Neutrophil (primary cell): Measurements from ENCODE around the gene PDZD8.
A peak's percentile ranks its signal among the peaks of the same experiment; 100 is the strongest.

Experiments
- H3K27ac ChIP-seq: fragments of 200-600 bp; sonication (generic); 2 replicates; pipeline ENCODE4 v1.5.1; 2016; ENCODE audit warnings: mild to moderate bottlenecking, moderate library complexity
- H3K27me3 ChIP-seq: fragments of 200-600 bp; sonication (generic); 2 replicates; pipeline ENCODE4 v1.6.0; 2016; ENCODE audit warnings: mild to moderate bottlenecking
- H3K36me3 ChIP-seq: fragments of 200-600 bp; sonication (generic); 2 replicates; pipeline ENCODE4 v1.5.1; 2017
- H3K4me1 ChIP-seq, 2 experiments: fragments of 200-600 bp in 1 of 2; sonication (generic) in 1 of 2; 1 replicate in 1 of 2; 2 replicates in 1 of 2; pipeline versions ENCODE4 v1.5.1 to v1.6.1; 2013 to 2016; ENCODE audit warnings: low read depth in 1 of 2, low read length in 1 of 2, mild to moderate bottlenecking in 1 of 2, moderate library complexity in 1 of 2; ENCODE audit not compliant: control insufficient read depth in 1 of 2, insufficient read depth in 1 of 2
- H3K4me3 ChIP-seq, 2 experiments: fragments of 200-600 bp in 1 of 2; sonication (generic) in 1 of 2; 1 replicate in 1 of 2; 2 replicates in 1 of 2; pipeline ENCODE4 v1.5.1; 2013 to 2016; ENCODE audit warnings: low read depth in 1 of 2, low read length in 1 of 2, mild to moderate bottlenecking in 1 of 2, moderate library complexity in 1 of 2
- H3K9me3 ChIP-seq: fragments of 200-600 bp; sonication (generic); 2 replicates; pipeline ENCODE4 v1.5.1; 2016
- TF ChIP-seq, protein P1 (sequence below): fragments of 200-600 bp; sonication (generic); IDR thresholded peaks from 2 replicates; pipeline ENCODE4 v1.5.1; 2016; ENCODE audit warnings: antibody characterized with exemption

Gene PDZD8

DNA sequence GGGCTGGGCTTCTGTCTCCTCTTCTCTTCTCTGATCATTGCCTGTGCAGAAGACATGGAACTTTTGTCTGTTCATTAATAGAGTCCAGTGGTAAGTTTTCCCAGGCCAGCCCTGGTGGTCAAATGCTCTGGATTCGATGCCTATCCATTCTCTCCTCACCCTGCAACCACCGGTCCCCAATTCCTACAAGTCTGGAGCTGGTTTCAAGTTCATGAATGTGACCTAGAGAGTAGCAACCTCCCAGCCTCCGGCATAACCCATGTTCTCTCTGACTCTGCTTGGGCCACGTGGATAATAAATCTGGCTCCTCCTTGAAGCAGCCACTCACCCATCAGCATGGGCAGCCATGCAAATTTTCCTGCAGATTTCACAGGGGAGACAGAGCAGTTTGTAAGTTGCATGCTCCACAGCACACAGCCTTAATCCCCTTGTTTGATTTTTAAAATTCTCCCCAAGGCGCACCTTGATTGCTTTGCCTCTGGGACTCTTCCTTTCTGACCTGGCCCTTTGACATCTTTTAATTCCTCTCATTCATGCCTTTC, 37.3 kb upstream of the PDZD8 start:
- Histone ChIP-seq H3K4me3 (no peak overlapping the region), H3K4me1 (peaks cover 70 to 77% of the 10 kb centered on the region in 2 experiments), H3K27ac (peak overlapping the region; percentile 79), H3K9me3 (no peaks in the 10 kb centered on the region), H3K36me3 (no peaks in the 10 kb centered on the region), H3K27me3 (no peaks in the 10 kb centered on the region)
- TF ChIP-seq, protein P1, sequence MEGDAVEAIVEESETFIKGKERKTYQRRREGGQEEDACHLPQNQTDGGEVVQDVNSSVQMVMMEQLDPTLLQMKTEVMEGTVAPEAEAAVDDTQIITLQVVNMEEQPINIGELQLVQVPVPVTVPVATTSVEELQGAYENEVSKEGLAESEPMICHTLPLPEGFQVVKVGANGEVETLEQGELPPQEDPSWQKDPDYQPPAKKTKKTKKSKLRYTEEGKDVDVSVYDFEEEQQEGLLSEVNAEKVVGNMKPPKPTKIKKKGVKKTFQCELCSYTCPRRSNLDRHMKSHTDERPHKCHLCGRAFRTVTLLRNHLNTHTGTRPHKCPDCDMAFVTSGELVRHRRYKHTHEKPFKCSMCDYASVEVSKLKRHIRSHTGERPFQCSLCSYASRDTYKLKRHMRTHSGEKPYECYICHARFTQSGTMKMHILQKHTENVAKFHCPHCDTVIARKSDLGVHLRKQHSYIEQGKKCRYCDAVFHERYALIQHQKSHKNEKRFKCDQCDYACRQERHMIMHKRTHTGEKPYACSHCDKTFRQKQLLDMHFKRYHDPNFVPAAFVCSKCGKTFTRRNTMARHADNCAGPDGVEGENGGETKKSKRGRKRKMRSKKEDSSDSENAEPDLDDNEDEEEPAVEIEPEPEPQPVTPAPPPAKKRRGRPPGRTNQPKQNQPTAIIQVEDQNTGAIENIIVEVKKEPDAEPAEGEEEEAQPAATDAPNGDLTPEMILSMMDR, result no peak

DNA sequence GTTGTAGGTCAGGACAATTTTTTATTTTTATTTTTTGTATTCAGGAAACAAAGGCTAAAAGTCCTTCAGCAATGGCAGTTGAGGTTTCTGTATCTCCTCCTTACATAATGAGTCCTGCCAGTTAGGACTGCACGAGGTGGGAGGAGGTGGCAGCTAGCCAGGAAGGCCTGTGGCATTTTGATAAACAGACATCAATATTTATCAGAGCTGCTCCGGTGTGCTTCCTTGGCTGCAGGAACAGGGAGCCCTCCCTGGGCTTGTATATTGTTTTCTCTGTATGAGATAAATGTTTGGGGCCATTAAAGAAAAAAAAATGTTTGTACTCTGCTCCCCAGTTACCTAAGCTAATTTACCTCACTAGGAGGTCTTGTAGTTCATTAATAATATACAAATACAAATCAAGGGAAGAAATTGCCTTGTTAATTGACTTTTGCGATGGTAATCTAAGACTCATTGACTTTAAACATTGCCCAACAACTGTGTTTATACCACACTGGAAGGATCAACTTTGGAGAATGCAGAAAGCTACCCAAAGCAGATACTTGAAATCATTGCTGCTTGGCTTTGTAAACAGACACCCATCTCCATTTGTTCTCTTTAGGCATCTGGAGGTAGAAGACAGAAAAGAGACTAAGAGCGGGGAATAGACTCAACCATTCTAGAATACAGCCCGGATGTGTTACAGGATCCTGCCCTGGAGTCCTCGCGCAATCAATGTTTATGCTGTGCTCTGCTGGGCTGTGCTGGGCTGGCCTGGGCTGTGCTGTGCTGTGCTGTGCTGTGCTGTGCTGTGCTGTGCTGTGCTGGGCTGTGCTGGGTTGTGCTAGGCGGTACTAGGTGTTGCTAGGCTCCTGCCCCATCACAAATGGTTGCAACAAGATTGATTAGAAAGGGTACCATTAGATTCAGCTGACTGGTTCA, 36.5 kb upstream of the PDZD8 start:
- H3K4me3 ChIP-seq, result no peak overlapping the region
- H3K27me3 ChIP-seq, result no peaks in the 10 kb centered on the region
- TF ChIP-seq, protein P1, result no peak
- H3K36me3 ChIP-seq, result no peaks in the 10 kb centered on the region
- no peaks in the 10 kb centered on the region for H3K9me3 ChIP-seq
- H3K27ac ChIP-seq, result peak overlapping the region; percentile 79
- peaks cover 70 to 77% of the 10 kb centered on the region in 2 experiments for H3K4me1 ChIP-seq

DNA sequence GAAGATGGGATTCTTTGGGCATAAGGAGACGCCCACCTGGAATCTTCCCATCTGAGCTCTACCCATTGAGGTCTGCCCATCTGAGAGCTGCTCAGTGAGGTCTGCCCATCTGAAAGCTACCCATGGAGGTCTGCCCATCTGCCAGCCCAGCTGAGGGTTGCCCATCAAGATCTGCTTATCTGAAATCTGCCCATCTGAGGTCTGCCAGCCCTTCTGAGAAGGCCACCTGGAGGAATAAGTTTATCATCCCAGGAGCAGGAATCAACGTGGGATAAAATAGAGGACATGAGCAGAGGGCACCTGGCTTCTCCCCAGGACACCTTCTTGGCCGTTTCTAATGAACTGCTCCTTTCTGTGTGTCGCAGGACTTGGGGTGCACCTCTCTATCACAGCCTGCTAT, 35.3 kb upstream of the PDZD8 start:
- no peaks in the 10 kb centered on the region for H3K9me3 ChIP-seq
- H3K4me1 ChIP-seq, result peaks cover 77 to 78% of the 10 kb centered on the region in 2 experiments
- H3K27me3 ChIP-seq, result no peaks in the 10 kb centered on the region
- TF ChIP-seq, protein P1, result no peak
- H3K4me3 ChIP-seq, result no peak overlapping the region
- no peaks in the 10 kb centered on the region for H3K36me3 ChIP-seq
- H3K27ac ChIP-seq, result peak overlapping the region; percentile 79

DNA sequence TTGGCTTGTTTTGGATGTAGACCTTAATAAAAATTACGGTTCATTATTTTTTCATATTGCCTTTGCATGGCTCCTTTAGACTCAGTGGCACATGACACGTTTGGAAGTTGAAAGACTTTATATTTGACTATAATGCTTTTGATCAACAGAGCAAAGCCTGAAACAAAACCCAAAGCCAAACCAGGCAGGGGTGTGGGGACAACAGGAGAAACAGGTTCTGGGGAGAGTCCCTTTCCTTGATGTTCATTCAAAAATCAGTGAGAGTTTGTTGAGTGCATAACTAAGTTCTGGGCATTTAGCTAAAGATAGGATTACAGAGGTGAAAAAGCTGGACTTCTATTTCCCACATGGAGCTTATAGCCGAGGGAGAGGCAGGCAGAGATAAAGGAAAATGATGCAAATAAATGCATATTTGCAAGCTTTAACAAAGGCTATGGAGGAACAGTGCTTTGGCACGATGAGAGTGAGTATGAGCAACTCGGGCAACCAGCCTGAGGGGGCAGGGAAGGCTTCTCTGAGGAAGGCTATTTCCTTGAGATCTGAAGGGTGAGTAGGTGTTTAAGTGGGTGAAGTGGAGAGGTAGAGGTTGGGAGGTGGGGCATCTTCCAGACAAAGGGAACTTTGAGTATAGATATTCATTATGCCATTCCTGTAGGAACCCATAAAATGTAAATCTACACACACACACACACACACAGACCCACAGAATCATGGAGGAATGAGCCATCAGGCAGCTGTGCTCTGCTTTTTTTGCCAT, 34.5 kb upstream of the PDZD8 start:
- Histone ChIP-seq H3K9me3 (no peaks in the 10 kb centered on the region), H3K4me3 (no peak overlapping the region), H3K27ac (peak overlapping the region; percentile 79), H3K36me3 (no peaks in the 10 kb centered on the region), H3K27me3 (no peaks in the 10 kb centered on the region), H3K4me1 (peaks cover 85 to 87% of the 10 kb centered on the region in 2 experiments)
- TF ChIP-seq, protein P1, result no peak

DNA sequence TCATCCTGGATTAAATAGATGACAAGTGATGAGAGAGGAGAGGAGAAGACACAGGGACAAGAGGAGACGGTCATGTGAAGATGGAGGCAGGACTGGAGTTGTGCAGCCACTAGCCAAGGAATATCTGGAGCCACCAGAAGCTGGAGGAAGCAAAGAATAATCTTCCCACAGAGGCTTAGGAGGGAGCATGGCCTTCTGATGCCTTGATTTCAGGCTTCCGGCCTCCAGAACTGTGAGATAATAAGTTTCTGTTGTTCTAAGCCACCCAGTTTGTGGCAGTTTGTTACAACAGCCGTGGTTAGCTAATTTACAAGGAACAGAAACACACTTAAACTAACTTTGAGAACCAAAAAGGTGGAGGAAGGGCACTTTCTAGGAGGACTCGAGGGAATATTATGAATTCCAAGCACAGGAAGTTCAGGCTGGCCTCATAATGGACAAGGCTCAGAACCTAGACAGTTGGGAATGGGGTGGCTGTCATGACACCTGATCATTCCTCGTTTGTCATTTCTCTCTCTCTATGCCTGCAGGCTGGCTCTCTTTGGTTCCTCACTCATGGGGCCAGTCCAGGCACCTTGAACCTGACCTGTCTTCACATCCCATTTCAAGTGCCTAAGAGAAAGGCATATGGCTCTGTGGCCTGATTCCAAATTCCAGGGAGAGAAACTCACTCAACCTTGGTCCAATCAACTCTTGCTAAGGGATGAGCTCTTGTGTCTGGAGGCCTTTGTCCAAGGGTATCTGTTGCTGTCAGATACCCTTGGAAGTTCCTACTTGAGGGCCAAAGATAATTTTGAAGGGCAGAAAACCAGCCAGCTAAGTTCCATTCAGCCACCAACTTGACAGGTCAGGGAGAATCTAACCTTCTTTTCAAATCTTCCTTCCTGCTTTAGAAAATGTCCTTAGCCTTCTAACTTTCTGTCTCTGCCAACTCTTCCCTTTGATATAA, 33.5 kb upstream of the PDZD8 start:
- Histone ChIP-seq H3K4me3 (no peak overlapping the region), H3K4me1 (peaks cover 88 to 89% of the 10 kb centered on the region in 2 experiments), H3K27ac (peak overlapping the region; percentile 79), H3K36me3 (no peaks in the 10 kb centered on the region), H3K9me3 (no peaks in the 10 kb centered on the region), H3K27me3 (no peaks in the 10 kb centered on the region)
- TF ChIP-seq, protein P1, result no peak
